NCI-H1417 (cell line): ENCODE data around the gene TNFAIP2.
A peak's percentile ranks its signal among the peaks of the same experiment; 100 is the strongest.
"Not testable (repeated sequence)": the region's sequence is repeated elsewhere in the genome, so short reads cannot be mapped to it uniquely, and the experiment has no call there.

ENCODE experiments used
- DNase-seq, 3 experiments: peaks; one replicate each; lab custom pipeline; 2025; lab: John Stamatoyannopoulos, UW

The TNFAIP2 gene

DNA sequence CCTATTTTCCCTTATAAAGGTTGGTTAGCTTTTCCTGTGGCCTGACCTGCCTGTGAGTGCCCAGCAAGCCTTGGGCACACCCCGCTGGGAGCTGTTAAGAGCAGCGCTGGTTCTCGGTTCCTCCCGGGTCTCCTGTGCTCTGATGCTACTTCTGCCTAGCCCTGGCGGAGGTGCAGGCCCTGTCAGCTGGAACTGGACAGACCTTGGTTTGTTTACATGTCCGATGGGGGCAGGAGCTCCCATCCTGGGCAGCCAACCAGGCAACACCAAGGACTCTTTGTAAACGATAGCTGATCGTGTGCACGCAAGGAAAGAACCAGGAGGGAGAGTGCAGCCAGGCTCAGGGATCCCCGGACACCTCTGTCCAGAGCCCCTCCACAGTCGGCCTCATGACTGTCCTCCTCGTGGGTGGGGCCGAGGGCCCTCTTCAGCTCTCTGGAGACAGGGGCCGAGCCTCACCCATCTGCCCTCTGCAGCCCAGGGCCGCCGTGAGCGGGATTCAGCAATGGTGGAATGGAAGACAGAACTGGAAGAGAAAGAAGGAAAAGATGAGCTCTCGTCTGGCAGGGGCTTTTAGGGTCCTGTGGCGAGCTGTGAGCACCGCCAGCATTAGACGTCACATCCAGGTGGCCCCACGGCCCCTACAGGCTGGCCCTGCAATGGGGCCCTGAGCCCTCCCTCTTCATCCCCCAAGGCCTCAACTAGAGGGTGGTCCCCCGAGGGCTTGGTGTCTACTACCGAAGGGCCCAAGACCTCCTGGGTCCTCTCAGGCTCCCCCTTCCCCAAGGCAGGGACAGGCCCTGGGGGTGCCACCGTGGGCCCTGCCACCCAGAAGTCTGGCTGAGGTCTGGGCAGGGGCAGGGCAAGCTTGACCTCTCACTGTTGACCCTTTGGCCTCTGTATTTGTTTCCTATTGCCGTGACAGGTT, 12.3 kb downstream of the TNFAIP2 start:
- no peak for DNase-seq

DNA sequence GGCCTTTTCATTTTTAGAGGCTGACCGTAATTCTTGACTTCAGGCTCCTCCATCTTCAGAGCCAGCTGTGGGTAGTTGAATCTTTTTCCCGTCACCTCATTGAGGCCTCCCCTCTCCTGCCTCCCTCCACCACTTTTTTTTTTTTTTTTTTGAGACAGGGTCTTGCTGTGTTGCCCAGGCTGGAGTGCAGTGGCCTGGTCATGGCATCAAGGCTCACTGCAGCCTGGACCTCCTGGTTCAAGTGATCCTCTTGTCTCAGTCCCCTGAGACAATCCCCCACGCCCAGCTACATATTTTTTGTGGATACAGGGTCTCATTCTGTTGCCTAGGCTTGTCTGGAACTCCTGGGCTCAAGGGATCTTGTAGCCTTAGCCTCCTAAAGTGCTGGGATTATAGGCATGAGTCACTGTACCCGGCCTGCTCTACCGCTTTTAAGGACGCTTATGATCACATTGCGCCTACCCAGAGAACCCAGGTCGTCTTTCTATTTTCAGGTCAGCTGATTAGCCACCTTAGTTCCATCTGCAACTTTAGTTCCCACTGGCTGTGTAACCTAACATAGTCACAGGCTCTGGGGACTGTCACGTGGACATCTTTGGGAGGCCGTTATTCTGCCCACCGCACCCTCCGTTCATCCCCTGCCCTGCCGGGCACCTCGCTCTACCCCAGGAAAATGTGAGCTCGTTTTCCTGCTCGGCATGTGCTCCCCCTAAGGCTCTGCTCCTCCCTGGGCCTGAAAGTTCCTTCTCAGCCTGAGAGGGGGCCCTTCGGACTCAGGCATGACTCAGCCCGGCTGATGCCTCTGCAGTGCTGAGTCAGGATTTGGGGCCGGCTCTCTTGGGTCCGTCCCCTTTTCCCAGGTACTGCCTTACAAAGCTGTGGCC, 13.4 kb downstream of the TNFAIP2 start:
- no peak for DNase-seq

DNA sequence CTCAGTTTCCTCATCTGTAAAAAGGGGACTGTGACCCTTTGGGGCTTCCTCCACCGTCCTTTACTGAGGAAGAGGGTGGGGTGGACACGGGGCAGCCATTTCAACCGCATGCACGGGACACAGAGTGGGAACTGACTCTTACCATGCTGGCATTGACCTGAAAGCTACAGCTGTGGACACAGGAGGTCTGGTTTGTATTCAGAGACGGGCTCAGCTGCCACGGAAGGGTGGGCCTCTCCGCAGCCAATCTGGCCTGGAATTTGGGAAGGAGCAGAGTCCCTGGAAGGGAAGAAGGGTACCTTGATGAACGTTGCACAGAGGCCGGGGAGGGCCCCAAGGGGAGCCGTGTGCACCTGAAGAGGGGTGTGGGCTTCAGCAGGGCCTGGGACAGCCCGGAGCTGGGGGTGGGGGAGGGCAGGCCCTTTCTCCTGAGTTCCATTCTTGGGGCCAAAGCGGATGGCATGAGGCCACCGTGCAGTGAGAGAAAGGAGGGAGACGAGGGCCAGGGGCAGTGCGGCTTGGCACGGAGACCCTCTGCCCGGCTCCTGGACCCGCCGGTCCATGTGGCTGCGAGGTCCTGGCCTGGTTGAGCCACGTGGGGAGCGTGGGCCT, 14.5 kb downstream of the TNFAIP2 start:
- no peak for DNase-seq

DNA sequence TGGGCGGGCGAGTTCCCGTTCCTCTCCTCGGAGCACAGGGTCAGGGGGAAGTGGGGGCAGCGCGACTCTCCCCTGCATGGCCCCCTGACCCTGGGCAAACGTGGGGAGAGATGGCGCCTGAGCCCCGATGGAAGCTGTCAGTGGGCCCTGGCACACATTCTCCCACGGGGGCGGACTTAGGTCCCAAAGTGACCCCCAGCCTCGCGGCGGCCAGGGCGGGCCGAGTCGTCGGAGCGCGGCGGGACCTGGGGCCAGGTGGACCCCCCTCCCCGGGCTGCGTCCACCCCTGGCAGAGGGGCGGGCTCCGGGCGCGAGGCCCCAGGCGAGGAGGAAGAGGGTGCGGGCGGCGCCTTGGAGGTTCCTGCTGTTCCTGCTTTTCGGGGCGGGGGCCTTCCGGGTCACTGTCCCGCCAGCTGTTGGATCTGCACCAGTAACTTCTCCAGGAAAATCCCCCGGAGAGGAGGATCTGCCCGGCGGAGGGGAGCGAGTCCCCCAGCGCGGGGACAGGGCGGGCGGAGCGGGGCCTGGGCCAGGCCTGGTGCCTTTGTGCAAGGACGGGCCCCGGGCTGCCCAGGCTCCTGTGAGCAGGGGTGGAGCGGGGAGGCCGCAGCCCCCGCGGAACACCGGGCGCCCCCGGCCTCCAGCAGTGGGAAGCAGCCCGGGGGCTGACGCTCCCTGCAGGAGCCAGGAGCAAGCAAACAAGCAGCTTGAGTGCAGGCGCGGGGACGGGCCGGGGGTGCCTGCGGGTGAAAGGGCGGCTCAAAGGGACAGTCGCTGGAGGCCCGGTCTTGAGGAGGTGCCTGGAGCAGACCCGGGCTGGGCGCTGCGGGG, 15.3 kb downstream of the TNFAIP2 start:
- peak in 2 of 3 experiments; percentile 46 to 61 for DNase-seq

DNA sequence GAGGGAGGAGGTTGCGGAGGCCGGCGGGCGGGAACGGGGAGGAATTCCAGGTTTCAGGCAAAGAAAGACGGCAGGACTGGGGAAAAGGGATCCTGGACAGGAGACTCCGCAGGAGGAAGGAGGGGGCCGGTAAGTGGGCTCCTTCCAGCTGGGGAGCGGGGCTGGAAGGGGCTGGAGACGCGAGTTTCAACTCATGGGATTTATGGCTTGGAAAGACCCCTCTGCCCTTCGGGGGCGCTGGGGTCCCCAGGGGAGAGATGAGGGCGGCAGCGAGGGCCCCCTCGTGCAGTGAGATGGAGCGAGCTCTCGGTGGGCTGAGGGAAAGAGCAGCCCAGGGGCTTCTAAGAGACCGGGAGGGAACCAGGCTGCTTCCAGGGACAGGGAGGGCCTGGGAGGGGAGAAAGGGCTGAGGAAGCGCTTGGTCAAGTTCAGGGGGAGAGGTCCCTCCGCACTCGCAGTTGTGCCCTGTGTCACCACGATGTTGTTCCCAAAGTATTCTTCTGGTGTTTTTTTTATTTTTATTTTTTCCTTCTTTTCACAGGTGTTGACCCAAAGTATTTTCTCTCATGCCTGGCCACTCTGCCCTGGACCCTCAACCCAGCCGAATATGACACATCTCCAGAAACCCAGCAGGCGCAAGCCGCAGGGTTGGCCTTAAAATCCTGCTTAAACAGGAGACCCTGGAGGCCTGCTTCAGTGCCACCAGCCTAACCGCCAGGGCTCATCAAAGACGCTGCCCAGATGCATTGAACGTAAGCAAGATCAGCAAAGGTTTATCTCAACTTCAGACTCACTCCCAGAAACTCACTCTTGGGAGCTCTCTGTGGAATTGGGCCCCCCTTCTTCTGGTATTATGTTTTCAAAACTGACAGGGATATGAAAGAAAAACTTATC, 16.1 kb downstream of the TNFAIP2 start:
- DNase-seq: no peak

GRCh38 chr14:103140316-103141109, 17.3 kb downstream of the TNFAIP2 start:
- DNase-seq: peak; percentile 64 to 98 (median 92)

DNA sequence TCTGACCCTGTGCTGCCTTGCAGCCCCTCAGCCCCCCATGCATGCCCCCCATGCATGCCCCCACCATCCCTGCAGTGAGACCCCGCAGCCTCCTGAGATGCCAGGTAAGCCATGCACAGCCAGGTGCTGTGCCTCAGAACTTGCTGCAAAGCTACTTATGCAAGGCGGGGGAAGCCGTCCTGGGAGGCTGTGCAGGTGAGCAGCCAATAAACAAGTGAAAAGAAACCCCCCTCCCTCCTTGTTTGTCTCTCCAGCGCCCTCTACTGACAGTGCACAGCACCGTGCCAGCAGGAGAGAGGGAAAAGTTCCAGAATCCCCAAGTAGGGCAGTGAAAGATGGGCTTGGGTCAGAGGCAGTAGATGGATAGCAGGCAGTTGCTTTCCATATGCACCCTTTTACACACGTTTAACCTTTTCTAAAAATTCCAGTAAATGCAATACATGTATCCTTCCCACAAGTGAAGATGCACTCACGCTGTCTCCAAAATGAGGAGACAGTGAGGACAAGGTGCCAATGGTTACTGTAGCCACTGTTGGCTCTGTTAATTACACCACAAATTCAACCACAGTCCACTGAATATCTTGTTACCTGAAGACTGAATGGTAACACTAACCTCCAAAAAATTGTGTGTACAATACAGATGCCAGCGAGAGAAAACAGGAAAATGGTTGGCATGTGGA, 18.0 kb downstream of the TNFAIP2 start:
- peak; percentile 48 to 84 (median 71) for DNase-seq

DNA sequence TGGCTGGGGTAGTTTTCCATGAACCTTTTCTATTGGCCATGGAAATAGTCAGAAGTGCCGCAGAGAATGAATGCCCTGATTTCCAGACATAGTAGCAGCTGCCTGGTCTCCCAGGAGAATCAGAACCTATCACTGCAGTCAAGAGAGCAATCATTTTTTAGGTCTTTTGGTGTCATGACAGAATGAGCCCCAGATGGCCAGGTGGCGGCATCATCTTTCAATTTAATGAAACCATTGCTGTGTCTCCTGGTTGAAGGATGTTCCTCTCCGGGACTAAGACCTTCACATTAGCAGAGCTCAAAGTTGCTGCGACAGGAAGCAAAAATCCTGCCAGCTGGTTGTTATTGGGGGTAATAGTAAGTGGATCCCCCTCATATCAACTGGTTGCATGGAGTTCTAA, 18.8 kb downstream of the TNFAIP2 start:
- peak in 2 of 3 experiments; percentile 42 to 80 for DNase-seq

DNA sequence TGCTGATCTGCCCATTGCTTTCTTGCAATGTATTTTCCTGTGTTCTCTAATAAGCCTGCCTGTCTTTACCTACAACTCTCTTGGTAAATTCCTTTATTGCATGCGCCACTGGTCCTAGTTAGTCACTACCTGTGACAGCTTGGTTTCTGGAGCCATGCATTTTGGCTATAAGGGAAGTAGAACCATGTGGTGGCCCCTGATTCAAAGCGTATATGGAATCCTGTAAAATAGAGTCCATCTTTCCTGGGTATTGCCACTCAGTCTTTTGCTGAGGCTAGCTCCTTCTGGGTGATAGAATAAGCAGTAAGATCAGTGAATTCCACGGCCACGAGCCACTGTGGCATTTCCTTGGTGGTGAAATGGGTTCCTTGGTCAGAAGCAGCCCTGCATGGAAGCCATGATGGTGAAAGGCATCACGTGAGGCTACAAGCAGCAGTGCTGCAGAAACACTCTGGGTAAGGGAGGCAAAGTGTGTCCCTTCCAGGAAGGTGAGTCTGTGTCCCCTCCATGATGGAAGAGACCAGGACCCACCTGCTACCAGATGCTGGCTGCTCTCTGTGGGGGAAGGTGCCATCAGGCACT, 19.6 kb downstream of the TNFAIP2 start:
- DNase-seq: no peak

DNA sequence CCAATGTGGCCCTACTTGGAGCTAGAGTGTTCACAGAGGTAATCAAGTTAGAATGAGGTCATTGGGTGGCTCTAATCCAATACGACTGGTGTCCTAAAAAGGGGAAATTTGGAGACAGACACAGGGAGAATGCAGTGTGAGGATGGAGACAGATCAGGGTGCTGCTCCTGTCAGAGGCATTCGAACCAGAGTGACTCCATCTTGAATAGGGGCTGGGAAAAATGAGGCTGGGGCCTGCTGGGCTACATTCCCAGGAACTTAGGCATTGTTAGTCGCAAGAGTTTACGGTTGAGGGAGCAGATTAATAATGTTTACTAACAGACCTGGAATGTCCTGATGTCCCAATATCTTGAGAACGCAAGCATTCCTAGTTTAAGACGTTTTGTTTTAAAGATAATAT, 20.2 kb downstream of the TNFAIP2 start:
- DNase-seq: no peak

- DNase-seq: no peak
Measured at GRCh38 chr14:103144085-103144484, 20.8 kb downstream of the TNFAIP2 start.

DNA sequence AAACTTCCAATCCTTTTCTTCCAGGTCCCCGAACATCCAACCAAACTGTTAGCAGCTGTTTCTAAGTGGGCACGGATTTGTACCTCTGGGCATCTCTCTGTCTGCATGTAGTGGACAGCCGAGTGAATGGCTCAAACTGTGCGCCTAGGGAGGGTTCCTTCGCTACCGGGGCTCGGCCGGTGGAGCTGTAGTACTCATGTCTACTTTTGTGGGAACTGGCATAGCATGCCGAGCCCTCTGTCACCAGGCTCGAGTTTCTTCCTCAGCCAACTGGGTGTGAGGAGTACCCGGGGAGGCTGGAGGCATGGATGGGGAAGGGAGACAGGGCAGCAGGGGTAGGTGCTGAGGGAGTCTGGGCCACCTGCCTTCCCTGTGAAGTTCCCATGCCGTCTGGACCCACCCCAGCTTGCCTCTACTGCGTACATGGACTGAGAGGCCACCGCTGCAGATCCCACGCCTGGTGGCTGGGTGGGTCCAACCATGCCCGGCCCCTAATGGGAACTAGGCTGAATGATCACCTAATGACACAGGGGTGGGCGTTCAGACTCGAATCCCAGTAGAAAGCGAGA, 23.0 kb downstream of the TNFAIP2 start:
- no peak for DNase-seq

DNA sequence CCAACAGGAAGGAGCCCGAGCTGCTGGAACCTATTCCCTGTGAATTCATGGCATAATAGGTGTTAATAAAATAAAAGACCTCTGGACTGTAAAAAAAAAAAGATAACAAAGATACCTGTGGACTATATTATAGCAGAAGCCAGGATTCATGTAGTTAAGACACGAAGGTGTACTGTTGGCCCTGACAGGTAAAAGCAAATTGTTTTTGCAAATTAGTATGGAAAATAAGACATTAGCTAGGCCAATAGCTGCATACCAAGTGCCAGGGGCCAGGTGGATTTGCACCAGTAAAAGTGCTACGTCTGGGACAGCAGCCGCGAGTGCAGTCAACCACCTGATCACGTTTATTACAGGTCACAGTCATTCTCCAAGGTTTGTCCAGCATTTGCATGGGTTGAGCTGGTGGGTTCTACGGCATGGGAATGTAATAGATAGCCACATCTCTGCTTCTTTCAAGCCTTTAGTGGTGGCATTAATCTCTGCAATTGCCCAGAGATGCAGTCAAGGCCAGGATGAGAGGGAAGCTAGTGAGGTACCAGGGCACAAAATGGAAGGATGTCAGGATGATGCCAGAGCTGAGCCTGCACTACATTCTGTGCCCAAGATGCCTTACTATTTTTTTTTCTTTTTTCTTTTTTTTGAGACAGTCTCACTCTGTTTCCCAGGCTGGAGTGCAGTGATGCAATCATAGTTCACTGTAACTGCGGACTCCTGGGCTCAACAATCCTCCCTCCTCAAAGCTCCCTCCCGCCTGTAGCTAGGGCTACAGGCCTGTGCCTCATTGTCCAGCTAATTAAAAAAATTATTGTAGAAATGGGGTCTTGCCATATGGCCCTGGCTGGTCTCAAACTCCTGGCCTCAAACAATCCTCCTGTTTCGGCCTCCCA, 26.3 kb downstream of the TNFAIP2 start:
- DNase-seq: no peak

DNA sequence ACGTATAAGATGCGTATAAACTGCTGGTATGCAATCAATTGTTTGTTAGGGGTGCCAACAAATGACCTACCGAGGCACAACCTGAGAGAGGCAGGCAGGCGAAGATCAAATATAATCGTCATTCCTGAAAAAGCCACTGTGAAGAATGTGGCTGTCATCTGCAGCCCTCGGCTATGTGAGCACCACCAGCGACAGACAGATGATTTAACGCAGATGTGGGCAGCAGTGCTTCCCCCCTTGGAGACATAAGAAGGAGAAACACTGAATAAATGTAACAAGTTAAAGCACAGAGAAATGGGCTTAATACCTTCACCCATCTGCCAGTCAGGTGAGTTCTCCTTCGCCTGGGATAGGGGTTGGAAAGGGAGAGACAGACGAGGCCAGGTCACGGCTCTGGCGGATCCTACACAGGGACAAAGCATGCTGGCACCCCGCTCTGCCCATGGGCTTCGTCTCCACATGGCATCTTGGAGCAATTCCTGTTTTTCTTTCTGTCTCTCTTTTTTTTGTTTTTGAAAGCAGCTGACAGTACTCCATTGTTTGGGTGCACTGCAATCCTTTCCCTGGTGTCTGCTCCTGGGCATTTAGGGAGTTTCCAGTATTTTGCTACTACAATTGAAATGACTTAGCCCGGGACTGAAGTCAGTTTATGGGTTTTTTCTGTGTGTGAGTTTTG, 28.1 kb downstream of the TNFAIP2 start:
- no peak for DNase-seq

DNA sequence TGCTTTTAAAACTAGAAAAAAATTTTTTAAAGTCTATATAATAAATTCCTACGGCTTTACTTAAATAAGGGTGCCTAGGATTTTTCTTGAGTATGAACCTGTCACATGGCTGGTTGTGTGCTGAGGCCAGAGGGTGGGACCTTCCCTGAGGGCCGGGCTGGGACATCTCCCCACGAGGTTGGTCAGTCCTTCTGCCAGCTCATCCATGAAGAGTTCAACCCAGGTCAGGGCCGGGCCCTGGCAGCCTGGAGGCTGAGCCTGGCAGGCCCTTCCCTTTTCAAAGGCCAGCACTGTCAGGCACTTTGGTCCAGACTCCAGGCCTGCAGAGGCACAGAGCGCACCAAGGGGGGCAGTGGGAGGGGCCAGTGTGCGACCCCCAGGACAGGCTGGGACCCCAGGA, 31.7 kb downstream of the TNFAIP2 start:
- DNase-seq: no peak

GRCh38 chr14:103155416-103155815, 32.2 kb downstream of the TNFAIP2 start:
- DNase-seq: not testable (repeated sequence)
